ENCODE data around the gene HABP4.

HABP4 gene

GRCh38 chr9:96515621-96516470 lies 65.9 kb downstream of the HABP4 start:
- no peak overlapping the region for H3K4me3 ChIP-seq (ENCODE audit: low read depth, low read length)

- H3K4me3 ChIP-seq (ENCODE audit: low read depth, low read length): no peak overlapping the region
Measured at GRCh38 chr9:96519095-96519494, 69.1 kb downstream of the HABP4 start.

GRCh38 chr9:96519787-96520186 lies 69.8 kb downstream of the HABP4 start:
- H3K4me3 ChIP-seq (ENCODE audit: low read depth, low read length): no peak overlapping the region

- no peak overlapping the region for H3K4me3 ChIP-seq (ENCODE audit: low read depth, low read length)
Measured at GRCh38 chr9:96522366-96522765, 72.4 kb downstream of the HABP4 start.

GRCh38 chr9:96523374-96523773 lies 73.4 kb downstream of the HABP4 start:
- H3K4me3 ChIP-seq (ENCODE audit: low read depth, low read length): no peak overlapping the region

- no peak overlapping the region for H3K4me3 ChIP-seq (ENCODE audit: low read depth, low read length)
Measured at GRCh38 chr9:96524045-96524444, 74.1 kb downstream of the HABP4 start.

- no peak overlapping the region for H3K4me3 ChIP-seq (ENCODE audit: low read depth, low read length)
Measured at GRCh38 chr9:96524764-96525163, 74.8 kb downstream of the HABP4 start.

GRCh38 chr9:96532173-96532572 lies 82.2 kb downstream of the HABP4 start:
- H3K4me3 ChIP-seq (ENCODE audit: low read depth, low read length): no peak overlapping the region

- H3K4me3 ChIP-seq (ENCODE audit: low read depth, low read length): no peak overlapping the region
Measured at GRCh38 chr9:96540106-96540505, 90.1 kb downstream of the HABP4 start.
